Activated gamma-delta T cell treated with Interleukin-2 at 50 U/mL for 16 hours (primary cell): Measurements from ENCODE around the gene DEFB113.
"Not testable (repeated sequence)": the region's sequence is repeated elsewhere in the genome, so short reads cannot be mapped to it uniquely, and the experiment has no call there.

Source experiments
- DNase-seq: peaks from one replicate; pipeline ENCODE4 v3.0.0-alpha.2; 2020

Gene DEFB113, protein sequence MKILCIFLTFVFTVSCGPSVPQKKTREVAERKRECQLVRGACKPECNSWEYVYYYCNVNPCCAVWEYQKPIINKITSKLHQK

DNA sequence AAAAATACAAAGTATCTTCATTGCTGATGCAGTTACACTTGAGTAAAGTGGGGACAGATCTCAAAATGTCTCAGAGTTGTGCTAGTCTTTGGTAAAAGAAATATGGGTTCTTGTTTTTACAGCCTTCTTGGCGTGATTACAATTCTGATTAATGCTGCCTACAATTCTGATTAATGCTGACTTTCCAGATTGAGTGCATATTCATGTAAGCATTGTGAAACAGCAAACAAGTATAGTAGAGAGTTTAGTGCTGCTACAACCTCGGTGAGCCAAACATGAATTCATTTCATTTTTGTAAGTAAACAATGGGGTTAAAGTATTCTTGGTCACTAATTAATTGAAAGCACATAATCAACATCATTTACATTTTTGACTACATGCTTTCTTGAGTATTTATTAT lies at the start of gene DEFB113:
DEFB113 (minus strand) TSS at position 21 of the 400 bp plus-strand sequence; CDS start at position 21, 0 bp downstream.
- DNase-seq: no peak

DNA sequence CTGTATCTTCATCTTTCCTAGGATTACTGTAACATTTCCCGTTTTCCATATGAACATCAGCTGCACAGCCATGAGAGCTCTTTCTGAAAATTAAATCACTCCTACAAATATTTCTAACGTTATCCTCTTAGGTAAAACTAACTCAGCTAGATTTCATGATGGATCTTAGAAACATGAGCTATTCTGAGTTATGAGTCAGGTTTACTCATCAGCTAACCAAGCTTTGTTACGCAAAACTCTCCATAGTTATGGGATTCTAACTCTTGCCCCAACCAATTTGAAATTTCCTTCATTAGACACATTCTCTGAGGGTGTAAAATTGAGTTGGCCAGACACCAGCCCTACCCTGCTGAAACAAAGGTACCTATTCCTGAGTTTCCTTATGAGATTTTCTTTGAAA lies 38.4 kb upstream of the DEFB113 start:
- DNase-seq: no peak

DNA sequence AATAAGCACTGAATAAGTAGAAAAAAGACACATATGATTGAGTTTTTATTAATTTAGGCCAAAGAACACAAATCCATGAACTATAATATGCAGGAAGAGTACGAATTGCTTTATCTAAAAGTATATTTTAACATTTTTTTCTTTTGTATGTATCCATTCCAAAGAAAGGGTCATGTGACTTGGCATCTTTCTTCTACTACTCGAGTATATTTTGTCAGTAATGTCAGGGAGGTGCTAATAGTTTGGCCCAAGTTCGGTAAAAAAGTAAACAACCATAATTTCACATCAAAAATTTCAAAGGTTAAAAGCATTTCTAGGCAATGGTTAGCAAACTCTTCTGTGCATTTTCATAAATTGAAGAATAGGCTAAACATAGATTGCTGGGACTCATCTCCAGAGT lies 33.7 kb upstream of the DEFB113 start:
- no peak for DNase-seq

DNA sequence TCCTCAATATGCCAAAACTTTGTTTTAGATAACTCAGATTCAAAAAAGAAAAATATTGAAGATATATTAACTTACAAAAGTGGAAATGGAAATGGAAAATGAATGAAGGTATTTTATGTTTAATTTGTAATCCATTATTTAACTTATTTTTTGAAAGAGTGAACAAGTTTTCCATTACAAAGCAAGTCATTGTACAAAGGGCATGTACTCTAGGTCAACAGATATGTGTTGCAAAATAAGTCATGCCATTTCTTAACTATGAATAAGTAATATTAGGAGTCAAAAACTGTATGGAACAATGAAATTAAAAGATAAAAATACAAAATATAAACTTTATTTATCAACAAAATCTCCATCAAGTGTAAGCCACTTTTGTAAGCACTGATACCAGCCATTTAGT lies 25.9 kb upstream of the DEFB113 start:
- DNase-seq: no peak

GRCh38 chr6:49988900-49989299 lies 19.5 kb upstream of the DEFB113 start:
- DNase-seq: no peak

DNA sequence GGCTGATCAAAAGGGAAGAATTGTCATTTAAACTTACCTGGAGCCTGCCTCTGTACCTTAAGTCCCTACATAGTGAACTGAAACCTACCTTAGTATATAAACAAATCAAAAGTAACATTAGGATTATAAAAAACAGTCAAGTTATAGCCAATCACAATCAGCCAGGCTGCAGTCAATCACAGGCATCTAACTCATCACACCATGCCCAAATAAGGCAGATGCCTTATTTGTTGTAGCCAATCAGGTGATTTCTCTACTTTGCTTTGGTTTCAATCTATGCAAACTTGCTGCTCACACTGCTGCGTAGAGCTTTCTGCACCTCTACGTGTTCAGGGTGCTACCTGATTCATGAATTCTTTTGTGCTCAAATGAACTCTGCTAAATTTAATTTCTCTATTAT lies 18.3 kb upstream of the DEFB113 start:
- no peak for DNase-seq

DNA sequence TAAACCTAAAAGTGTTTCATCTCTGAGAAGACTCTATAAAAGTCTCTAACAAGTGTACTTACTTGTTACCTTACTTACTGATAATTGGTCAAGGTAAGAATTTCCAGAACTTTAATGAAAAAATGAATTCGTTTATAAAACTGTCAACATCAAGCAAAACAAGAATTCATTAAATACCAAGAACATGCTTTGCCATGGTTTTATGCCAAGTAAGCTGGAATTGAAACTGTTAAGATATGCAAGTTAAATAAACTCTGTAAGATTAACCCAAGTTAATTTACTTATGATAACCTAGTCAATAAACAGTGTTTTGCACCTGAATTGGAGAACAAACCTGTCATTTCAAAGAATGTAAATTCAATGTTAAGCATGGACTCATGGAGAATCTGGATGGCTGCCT lies 17.1 kb upstream of the DEFB113 start:
- no peak for DNase-seq

DNA sequence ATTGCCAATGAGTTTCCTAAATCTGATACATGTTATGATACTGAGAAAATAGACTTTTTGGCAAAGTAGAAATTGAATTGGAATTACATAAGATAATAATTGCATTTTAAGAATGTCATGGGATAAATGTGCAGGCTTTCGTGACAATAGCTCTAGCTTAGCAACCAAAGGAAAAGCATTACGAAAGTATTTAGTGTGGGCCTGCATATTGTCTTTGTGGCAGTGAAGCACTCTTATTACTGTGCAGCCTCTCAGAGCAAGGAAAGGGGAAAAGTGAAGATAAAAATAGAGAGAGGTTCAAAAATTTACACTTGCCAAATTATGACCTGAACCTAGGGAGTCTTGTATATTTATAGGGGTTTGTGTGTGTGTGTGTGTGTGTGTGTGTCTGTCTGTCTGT lies 12.6 kb upstream of the DEFB113 start:
- no peak for DNase-seq

DNA sequence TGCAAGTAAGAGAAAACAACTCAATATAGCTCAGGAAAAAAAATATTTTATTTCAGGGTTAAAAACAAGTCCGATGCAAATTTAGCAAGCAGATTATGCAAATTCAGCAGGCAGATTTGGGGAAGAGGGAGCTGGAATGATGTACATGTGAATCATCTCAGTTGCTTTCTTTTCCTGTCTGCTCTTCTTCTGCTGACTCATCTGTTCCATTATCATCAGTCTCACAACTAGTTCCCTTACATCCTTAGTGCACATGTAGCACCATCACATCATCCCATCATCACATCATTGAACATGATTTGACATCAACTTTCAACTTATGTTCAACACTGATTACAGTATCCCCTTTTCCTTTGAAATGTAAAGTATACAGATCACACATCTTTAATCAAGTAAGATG lies 11.5 kb upstream of the DEFB113 start:
- DNase-seq: no peak

DNA sequence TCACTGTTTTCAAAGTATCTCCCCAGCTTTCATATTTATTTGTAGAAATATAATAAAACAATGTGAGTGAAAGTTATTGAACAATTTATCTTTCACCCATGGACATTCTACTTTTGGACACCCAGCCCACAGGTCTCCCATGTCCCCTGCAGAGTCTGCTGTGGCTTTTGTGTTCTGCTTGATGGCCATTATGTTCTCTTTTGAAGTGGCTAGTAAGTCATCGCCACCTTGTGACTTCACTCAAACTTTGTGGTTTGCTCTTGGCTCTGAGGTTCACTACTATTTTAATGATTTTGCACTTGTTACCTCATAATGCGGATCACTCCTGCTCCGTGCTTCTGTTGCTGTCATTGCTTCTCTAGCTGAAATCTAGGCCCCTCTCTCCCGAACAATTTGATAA lies 10.2 kb upstream of the DEFB113 start:
- no peak for DNase-seq

DNA sequence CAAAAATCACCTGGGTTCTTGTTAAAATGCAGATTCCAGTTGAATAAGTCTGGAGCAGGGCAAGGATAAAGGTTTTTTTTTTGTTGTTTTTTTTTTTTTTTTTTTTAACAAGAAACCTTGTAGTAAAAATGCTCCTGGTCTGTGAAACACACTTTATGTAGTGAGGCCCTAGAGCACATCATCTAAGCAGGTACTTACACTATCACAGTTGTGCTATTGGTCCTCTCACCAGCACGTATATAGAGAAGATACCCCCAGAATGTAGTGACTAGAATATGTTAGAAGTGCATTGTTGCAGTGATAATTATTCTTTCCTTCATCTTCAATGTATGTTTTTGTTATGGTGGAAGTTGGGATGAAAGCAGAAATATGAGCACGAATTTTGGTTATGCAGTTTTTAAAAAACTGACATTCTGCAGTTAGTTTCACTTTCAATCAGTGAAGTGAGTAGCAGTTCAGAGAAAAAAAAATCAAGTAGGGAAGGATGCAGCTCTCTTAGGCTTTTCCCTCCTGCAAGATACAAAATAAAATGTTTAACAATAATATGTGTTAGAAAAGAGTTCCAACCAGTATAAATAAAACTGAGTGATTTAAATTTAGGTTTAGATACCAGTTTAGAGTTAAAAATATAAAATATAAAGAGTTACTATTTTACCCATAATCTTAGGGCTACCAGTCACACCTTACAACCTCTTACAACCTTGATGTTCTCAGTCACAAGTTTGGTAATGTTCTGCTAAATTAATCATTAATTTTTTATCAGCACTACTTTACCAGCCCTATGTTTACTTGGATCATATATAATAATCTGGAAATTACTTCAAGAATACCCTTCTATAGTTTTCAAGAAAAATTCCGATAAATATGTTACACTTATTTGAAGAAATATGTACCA lies 9.2 kb upstream of the DEFB113 start:
- DNase-seq: no peak

DNA sequence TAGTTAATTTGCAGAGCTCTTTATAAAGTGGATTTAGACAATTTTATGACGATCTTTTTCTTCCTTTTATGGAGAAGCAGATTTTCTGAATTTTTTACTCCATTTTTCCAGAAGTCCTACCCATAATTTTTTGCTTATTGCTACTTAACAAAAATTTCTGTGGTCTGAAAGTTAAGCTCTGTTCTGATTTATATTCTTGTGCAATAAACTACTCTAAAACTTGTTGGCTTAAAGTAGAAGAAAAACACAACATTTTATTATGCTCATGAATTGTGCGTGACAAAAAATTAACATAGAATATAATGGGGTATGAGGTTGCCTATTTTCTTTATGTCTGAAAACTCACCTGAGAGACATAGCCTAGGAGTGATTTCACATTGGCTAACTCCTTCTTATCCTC lies 2.6 kb downstream of the DEFB113 start:
- DNase-seq: no peak

DNA sequence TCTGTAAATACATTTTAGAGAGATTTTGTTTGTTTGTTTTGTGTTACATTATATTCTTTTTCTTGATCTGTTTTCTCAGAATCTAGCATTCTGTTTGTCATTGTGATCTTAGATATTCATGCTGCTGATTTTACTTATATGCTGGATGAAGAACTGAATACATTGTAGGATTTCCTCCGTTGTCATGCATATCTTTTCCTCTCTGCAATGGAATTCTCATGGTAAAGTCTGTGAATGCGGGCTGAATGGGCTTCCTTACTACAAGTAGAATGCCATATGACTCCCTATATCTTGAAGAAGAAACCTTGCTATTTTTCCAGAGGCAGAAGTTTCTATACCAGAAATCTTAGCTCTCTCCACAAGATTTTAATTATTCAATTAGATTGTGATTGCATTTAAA lies 3.1 kb downstream of the DEFB113 start:
- no peak for DNase-seq

DNA sequence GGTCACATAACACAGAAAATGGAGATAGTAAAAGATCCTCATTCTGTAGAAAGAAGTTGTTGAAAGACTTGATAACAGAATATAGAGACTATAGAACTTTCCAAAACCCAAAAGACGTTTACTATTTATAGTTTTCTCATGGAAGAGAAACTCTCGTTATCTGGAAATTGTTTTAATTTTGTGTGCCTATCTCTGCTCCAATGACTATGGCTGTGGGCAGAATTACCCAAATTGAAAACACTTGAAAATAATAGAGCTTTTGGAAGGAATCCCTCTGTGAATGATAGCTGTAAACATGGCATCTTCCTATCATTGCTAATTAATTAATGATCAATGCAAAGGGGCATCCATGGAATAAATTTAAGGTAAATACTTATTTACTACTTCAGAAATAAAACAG lies 5.4 kb downstream of the DEFB113 start, which contains the start of gene DEFB114:
DEFB114 (minus strand) TSS at position 101 of the 400 bp plus-strand sequence; CDS start at position 42, 59 bp downstream.
- no peak for DNase-seq

DNA sequence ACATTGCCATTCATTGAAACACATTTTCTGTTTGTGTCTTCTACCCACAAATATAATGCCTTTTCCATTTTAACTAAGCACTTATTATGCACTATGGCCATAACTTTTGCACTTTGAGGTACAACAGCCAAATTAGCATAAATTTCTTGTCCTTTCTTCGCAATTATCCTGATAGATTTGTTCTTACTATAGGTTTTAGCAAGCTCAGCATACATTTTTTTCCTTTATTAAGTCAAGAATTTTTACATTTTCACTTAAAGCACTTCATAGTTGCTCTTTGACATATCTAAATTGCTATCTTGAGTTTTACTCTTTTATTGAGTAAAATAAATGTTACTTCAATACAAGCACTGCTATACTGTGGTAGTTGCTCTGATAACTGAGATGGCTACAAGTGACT lies 11.2 kb downstream of the DEFB113 start:
- DNase-seq: no peak

- DNase-seq: no peak
Measured at GRCh38 chr6:49955847-49956246, 13.6 kb downstream of the DEFB113 start.

- no peak for DNase-seq
Measured at GRCh38 chr6:49951926-49952325, 17.5 kb downstream of the DEFB113 start.

DNA sequence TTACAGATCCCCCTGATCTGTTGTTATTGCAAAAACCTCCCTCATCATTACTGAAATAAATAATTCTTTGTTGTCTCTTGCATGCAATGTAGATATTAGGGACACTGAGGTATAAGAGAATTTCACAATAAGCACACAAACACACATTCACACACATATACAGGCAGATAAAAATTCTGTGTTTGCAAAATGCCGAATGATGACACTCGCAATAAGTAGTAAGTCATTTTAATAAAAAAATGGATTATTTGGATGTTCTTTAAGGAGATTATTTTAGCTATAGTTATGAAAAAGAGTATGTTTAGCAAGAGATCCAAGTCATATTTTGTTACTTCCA lies 19.0 kb downstream of the DEFB113 start:
- no peak for DNase-seq

- no peak for DNase-seq
Measured at GRCh38 chr6:49949062-49949461, 20.4 kb downstream of the DEFB113 start.

DNA sequence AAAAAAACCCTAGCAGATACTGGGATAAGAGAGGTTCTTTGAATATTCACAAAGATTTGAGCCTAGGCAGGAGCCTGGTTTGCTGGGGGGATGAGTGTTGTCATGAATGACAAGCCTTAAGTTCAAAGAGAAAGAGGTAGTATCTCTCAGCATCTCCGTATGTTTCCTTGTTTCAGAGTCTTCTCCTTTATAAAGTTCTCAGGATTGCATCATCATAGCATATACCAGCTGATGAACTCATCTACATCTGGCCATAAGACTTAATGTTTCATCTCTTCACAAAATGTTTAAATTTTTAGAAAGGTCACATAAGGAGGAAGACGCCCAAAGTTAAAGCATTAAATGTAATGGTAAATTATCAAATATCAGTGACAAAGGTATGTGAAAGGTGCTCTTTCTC lies 22.6 kb downstream of the DEFB113 start:
- DNase-seq: no peak

- not testable (repeated sequence) for DNase-seq
Measured at GRCh38 chr6:49944068-49944467, 25.4 kb downstream of the DEFB113 start.

DNA sequence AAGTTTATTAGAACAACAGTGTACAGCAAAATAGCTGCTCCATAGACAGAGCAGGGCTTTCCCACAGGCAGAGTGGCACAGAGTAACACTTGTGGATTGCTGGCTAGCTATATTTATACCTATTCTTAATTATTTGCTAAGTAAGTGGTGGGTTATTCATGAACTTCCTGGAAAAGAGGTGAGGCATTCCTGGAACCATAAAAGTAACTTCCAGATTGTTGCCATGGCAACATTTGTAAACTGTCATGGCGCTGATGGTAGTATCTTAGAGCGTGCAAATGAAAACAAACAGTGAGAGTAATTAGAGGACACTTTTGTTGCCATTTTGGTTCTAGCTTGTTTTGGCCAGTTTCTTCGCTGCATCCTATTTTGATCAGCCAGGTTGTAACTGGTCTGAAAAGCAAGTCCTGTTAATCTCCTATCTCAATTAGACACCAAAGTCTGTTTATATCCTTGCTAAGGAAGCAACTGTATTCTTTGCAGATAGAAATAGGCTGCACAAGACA lies 29.4 kb downstream of the DEFB113 start:
- no peak for DNase-seq

GRCh38 chr6:49937811-49938210 lies 31.6 kb downstream of the DEFB113 start:
- no peak for DNase-seq

DNA sequence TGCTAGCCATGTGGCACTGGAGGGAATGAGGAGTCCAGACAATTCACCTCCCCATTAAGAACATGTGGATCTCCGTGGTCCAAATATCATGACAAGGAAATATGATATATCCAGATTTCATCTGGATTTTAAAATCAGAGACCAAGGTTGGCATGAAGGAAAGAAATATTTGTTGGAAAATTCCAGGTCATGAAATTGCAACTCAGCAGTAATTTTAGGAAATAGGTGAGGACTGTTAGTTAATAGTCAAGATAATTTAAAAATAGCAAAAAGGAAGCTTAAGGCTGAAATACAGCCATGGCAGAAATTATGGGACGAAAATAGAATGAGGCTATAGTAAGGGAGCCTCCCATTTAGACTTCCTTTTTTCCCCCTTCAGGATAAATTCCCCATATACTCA lies 32.4 kb downstream of the DEFB113 start:
- DNase-seq: no peak

DNA sequence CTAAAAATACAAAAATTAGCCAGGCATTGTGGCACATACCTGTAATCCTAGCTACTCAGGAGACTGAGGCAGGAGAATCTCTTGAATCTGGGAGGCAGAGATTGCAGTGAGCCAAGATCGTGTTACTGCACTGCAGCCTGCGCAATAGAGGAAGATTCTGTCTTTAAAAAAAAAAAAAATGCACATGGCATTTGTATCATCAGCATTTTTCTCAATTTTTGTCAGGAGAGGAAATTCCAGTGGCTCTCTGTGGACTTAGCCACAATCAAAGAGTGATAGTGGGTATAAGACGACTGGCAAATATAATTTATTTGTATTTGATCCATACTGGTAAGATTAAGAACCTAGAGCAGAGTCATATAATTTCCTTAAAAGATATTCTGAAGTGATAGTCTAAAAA lies 34.0 kb downstream of the DEFB113 start:
- DNase-seq: no peak
